Ishikawa (cell line): Measurements from ENCODE around the gene HTT.

Experiments
- CEBPB ChIP-seq: IDR thresholded peaks from 2 replicates; pipeline ENCODE4 v1.6.1; 2012
- CREB1 ChIP-seq: IDR thresholded peaks from 2 replicates; pipeline ENCODE4 v1.6.1; 2012; ENCODE audit warnings: low read depth
- EGR1 ChIP-seq: IDR thresholded peaks from 2 replicates; pipeline ENCODE4 v1.6.1; 2012
- EP300 ChIP-seq: IDR thresholded peaks from 2 replicates; pipeline ENCODE4 v1.6.1; 2012; ENCODE audit warnings: borderline replicate concordance
- FOXM1 ChIP-seq: IDR thresholded peaks from 2 replicates; pipeline ENCODE4 v1.6.1; 2012; ENCODE audit warnings: low read depth, borderline replicate concordance
- MAX ChIP-seq: IDR thresholded peaks from 2 replicates; pipeline ENCODE4 v1.6.1; 2012
- NFIC ChIP-seq: IDR thresholded peaks from 2 replicates; pipeline ENCODE4 v1.6.1; 2012
- RAD21 ChIP-seq: IDR thresholded peaks from 2 replicates; pipeline ENCODE4 v1.6.1; 2012; ENCODE audit warnings: low read depth
- REST ChIP-seq: IDR thresholded peaks from 2 replicates; pipeline ENCODE4 v1.6.1; 2012; ENCODE audit warnings: low read depth, mild to moderate bottlenecking
- TAF1 ChIP-seq: IDR thresholded peaks from 2 replicates; pipeline ENCODE4 v1.6.1; 2012; ENCODE audit warnings: low read depth, mild to moderate bottlenecking
- TCF12 ChIP-seq: IDR thresholded peaks from 2 replicates; pipeline ENCODE4 v1.6.1; 2012; ENCODE audit warnings: low read depth
- TEAD4 ChIP-seq: IDR thresholded peaks from 2 replicates; pipeline ENCODE4 v1.6.1; 2012
- USF1 ChIP-seq: IDR thresholded peaks from 2 replicates; pipeline ENCODE4 v1.6.1; 2012
- YY1 ChIP-seq: IDR thresholded peaks from 2 replicates; pipeline ENCODE4 v1.6.1; 2012; ENCODE audit warnings: low read depth
- ZBTB7A ChIP-seq: IDR thresholded peaks from 2 replicates; pipeline ENCODE4 v1.6.1; 2012; ENCODE audit warnings: low read depth

HTT gene

DNA sequence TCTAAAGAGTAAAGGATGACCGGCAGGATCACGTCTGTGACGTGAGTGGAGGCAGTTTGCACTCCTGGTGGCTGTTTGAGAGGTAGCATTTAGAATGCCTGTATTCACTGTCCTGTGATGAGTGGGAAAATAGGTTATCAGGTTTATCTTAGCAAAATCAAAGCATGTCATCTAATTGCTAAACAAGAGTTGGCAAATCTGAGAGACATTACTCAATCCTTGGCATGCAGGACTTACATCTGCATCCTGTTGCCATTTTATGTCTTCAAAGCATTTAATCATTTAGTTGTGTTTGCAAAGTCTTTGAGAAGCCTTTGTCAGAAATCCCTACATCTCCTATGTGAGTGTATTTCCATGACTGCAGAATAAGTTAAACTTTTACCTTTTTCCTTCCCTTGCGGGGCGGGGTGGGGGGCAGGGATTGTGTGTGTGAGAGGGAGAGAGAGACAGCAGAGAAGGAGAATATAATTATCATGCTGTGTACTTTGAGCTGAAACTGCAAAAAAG, 133.1 kb downstream of the HTT start:
- no peak for TF ChIP-seq FOXM1
- TF ChIP-seq EP300: no peak
- no peak for TF ChIP-seq TEAD4

DNA sequence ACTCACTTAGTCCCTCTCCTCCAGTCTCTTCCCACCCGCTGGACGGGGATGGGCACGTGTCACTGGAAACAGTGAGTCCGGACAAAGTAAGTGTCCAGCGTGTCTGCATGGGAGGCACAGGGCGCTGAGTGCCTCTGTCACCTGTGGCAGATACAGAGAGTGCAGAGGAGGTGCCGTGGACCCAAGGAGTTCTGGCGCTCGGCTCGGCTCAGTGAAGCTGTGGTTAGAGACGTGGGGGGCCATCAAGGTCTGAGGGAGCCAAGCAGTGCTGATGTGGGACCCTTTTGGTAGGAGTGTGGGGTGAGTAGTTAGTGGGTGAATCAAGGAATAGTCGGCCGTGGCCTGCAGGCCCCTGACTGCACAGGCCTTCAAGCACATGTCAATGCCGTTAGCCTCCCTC, 134.3 kb downstream of the HTT start:
- TF ChIP-seq YY1 (no peak), TCF12 (no peak), MAX (no peak), RAD21 (no peak), FOXM1 (no peak), EP300 (no peak), EGR1 (no peak), CEBPB (no peak), NFIC (no peak), USF1 (no peak), TAF1 (no peak), TEAD4 (no peak)

DNA sequence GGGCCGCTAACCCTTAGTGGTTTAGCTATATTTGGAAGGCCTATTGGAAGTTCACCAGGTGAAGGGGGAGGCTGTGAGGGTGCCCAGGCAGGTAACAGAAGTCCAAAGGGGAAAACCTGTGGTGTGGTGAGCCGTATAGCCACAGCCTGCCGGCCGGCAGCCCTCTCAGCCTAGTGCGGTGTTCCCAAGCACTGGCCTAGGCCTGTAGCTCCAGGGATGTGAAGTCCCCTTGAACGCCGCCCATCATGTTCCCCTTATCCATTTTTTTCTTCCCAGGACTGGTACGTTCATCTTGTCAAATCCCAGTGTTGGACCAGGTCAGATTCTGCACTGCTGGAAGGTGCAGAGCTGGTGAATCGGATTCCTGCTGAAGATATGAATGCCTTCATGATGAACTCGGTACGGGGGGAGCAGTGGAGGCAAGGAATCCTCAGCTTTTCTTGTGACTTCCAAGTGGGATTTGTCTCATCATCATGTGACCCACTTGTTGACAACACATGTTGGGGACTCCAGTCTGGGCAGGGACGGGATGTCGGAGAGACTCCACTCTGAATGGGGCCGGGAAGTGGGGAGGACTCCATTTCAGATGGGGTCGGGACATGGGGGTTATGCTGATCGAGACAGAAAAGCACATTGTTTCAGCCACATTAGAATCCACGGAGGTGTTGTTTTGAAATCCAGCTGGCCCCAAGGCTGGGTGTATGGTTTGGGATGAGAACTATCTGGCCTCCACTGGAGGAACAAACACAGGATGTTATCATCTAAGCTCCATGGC, 135.3 kb downstream of the HTT start:
- no peak for TF ChIP-seq USF1
- TF ChIP-seq FOXM1: no peak
- no peak for TF ChIP-seq YY1
- TF ChIP-seq TEAD4: no peak
- TF ChIP-seq MAX: no peak

GRCh38 chr4:3210467-3210866, 136.0 kb downstream of the HTT start:
- TF ChIP-seq CREB1 (no peak), TAF1 (no peak), RAD21 (no peak), TCF12 (no peak), EP300 (no peak), NFIC (no peak), ZBTB7A (no peak), TEAD4 (no peak), EGR1 (no peak), FOXM1 (no peak), YY1 (no peak), REST (no peak), USF1 (no peak), CEBPB (no peak)

GRCh38 chr4:3211866-3212265, 137.4 kb downstream of the HTT start:
- TF ChIP-seq NFIC (no peak), EGR1 (no peak), ZBTB7A (no peak), CREB1 (no peak), EP300 (no peak), TEAD4 (no peak), RAD21 (no peak), MAX (no peak), FOXM1 (no peak), USF1 (no peak), CEBPB (no peak), TCF12 (no peak), TAF1 (no peak), YY1 (no peak)

DNA sequence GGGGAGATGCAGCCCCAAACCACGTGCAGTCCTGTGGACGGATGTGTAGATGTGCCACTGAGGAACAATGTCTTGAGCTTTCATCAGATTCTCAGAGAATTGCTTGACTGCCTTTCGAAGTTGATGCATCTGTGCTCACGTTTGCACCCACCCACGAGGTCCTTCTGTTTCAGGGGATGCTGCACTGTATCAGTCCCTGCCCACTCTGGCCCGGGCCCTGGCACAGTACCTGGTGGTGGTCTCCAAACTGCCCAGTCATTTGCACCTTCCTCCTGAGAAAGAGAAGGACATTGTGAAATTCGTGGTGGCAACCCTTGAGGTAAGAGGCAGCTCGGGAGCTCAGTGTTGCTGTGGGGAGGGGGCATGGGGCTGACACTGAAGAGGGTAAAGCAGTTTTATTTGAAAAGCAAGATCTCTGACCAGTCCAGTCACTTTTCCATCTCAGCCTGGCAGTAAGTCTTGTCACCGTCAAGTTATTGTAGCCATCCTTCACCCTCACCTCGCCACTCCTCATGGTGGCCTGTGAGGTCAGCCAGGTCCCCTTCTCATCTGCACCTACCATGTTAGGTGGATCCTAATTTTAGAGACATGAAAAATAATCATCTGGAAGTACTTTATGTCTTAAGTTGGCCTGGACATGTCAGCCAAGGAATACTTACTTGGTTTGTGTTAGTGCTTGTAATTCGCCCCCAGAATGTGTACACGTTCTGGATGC, 138.1 kb downstream of the HTT start:
- TF ChIP-seq USF1 (no peak), EP300 (no peak), TCF12 (no peak), MAX (no peak), FOXM1 (no peak), CREB1 (no peak), TEAD4 (no peak)
